GM21717 (cell line): Measurements from ENCODE around the gene CCK.
A peak's percentile ranks its signal among the peaks of the same experiment; 100 is the strongest.

Experiments
- ATAC-seq: cut with Tn5 transposase; IDR thresholded peaks from one replicate; pipeline ENCODE4 v1.9.1; 2021; ENCODE audit warnings: mild to moderate bottlenecking, moderate library complexity; ENCODE audit not compliant: unreplicated experiment

The CCK gene

GRCh38 chr3:42226470-42227425, 39.2 kb downstream of the CCK start:
- no peak for ATAC-seq

GRCh38 chr3:42225486-42226363, 40.3 kb downstream of the CCK start:
- ATAC-seq: no peak

- ATAC-seq: no peak
These were observed 41.1 kb downstream of the CCK start for GRCh38 chr3:42224658-42225421.

- ATAC-seq: no peak
These were observed 41.8 kb downstream of the CCK start for GRCh38 chr3:42224178-42224577.

GRCh38 chr3:42222942-42223693, 42.9 kb downstream of the CCK start:
- ATAC-seq: no peak

- no peak for ATAC-seq
These were observed 45.4 kb downstream of the CCK start for GRCh38 chr3:42220436-42221121.

GRCh38 chr3:42216931-42217333, 49.1 kb downstream of the CCK start:
- no peak for ATAC-seq

DNA sequence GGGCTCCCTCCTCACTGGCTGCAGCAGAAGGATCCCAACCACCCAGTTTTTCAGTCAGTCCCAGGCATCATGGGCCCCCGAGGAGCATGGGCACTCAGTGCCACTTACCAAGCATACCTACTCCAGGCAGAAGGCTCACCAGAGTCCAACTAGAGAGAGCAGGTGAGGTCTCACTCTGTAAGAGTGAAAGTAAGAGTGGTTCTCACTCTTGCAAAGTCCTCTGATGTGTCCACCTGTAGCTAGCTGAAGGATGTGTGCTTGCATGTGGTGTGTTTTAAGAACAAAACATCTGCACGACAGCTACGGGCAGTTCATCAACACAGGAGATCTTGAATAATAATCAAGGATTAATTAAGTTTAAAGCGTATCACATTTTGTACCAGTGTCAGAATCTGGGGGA, 49.7 kb downstream of the CCK start:
- peak; percentile 72 for ATAC-seq

DNA sequence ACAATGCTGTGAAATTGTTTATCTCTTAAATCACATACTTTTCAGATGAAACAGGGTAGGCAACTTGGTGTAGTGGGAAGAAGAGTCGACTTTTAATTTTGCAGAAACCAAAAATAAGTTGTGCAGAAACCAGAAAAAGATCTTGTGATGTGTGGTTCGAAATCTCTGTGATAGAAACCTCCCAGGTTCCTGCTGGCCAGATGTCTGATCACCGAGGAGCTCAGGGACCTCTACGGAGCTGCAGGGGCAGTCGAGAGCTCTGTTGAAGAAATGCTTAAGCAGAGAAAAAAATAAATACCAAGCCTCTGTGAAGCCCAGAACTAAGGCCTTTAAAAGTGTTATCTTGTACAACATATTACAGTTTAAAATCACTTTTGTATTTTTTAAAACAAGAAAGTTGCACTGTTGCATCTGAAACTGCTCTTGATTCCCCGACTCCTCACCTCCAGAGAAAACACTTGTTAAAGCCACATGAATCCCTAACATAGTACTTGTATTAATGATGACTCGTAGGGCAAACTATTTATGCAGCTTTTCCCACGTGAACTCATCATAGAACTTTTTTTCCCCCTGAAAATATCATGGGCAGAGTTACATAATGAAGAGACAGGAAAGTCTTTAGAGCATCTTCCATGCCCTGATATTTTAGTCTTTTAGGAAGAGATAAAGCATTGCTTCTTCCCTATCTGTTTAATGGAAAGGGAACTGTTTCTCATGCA, 51.3 kb downstream of the CCK start:
- ATAC-seq: no peak

DNA sequence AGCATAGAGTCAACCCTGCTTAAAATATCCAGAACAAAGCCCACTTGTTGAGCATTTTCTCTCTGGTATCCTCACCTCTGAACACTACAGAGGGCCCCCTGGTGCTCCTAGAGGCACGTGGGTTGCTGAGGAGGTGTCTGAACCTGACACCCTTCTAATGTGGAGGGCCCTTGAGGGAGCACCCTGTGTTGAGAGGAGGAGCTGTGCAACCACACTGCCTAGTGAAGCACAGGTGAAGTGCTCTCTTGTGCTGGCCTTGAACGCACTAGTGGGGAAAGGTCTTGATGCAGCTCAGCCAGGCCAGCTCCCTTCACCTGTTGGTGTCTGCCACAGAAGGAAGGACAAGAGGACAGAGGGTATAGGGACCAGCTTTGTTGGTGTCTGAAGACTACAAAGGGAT, 51.9 kb downstream of the CCK start:
- no peak for ATAC-seq

DNA sequence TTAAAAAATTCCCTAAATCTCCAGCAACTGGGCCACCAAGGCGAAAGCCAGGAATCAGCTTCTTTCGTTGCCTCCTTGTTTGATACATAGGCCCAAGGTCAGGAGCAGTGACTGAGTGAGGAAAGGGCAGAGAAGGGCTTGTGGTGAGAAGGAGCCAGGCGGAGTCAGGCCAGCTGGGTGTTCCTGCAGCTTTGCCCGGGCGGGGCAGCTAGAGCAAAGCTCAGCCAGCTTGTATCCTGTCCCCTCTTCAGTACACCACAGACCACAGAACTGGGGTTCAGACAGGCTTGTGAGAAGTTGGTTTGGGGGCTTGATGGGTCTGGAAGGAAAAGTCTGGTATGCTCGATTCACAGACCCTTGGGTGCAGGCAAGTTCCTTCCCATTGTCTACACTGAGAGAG, 52.6 kb downstream of the CCK start:
- peak; percentile 43 for ATAC-seq

- ATAC-seq: no peak
These were observed 55.3 kb downstream of the CCK start for GRCh38 chr3:42210726-42211125.

GRCh38 chr3:42209917-42210316, 56.1 kb downstream of the CCK start:
- no peak for ATAC-seq
